ENCODE data around the gene ECE2. TPM values are rescaled to one million over a fixed set of nuclear protein-coding genes. Genes with fewer than 3 reads are reported as not detected.

ECE2 gene
- not detected for total RNA-seq (2021; fragmentation: NEBNext Ultra II Directional; extraction: Animal tissue kit (Norgen Biotek cat#: 25700))
- long read RNA-seq: 0 reads

DNA sequence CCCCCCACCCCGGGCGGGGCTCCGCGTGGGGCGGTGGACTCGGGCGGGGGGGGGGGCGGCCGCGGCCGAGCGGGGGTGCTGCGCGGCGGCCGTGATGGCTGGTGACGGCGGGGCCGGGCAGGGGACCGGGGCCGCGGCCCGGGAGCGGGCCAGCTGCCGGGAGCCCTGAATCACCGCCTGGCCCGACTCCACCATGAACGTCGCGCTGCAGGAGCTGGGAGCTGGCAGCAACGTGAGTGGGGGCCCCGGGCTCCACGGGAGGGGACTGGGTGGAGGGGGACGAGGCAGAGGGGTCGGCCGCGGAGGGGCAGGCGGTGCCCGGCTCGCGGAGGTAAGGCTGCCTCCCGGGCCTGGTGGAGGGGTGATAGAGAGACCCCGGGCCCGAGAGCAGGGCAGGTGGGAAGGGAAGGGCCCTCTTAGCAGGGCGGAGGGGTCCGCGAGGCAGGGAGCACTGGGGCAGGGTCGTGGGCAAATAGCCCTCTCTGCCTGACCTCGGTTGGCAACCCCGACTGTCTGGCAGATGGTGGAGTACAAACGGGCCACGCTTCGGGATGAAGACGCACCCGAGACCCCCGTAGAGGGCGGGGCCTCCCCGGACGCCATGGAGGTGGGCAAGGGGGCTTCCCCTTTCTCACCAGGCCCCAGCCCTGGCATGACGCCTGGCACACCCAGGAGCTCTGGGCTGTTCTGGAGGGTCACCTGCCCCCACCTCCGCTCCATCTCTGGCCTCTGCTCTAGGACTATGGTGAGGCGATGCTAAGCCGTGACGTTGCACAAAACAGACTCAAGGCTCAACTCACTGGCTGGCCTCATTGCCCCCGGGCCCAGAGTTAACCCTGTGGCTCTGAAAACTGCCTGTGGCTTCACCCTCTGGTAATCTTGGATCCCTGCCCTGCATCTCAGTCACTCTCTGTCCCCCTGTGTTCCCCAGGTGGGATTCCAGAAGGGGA is at the start of gene ECE2:
Gene ECE2, plus strand, starts transcription at position 62 of the 950 bp plus-strand sequence. Its CDS starts 132 bp downstream, at position 194.
- Mint-ChIP-seq H3K4me1 (ENCODE audit: low read depth) (no peaks in the 10 kb centered on the region), H3K27ac (no peak within 1 kb of the TSS), H3K9me3 (no peaks in the 10 kb centered on the region), H3K4me3 (no peak within 1 kb of the TSS), H3K36me3 (ENCODE audit: low read depth) (no peaks in the 10 kb centered on the region), H3K27me3 (ENCODE audit: insufficient read depth) (peaks cover 56% of the 10 kb centered on the region)
- TF ChIP-seq, protein P1, sequence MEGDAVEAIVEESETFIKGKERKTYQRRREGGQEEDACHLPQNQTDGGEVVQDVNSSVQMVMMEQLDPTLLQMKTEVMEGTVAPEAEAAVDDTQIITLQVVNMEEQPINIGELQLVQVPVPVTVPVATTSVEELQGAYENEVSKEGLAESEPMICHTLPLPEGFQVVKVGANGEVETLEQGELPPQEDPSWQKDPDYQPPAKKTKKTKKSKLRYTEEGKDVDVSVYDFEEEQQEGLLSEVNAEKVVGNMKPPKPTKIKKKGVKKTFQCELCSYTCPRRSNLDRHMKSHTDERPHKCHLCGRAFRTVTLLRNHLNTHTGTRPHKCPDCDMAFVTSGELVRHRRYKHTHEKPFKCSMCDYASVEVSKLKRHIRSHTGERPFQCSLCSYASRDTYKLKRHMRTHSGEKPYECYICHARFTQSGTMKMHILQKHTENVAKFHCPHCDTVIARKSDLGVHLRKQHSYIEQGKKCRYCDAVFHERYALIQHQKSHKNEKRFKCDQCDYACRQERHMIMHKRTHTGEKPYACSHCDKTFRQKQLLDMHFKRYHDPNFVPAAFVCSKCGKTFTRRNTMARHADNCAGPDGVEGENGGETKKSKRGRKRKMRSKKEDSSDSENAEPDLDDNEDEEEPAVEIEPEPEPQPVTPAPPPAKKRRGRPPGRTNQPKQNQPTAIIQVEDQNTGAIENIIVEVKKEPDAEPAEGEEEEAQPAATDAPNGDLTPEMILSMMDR (IDR thresholded peaks at IDR 0.05): no peak
- DNase-seq: no peak

DNA sequence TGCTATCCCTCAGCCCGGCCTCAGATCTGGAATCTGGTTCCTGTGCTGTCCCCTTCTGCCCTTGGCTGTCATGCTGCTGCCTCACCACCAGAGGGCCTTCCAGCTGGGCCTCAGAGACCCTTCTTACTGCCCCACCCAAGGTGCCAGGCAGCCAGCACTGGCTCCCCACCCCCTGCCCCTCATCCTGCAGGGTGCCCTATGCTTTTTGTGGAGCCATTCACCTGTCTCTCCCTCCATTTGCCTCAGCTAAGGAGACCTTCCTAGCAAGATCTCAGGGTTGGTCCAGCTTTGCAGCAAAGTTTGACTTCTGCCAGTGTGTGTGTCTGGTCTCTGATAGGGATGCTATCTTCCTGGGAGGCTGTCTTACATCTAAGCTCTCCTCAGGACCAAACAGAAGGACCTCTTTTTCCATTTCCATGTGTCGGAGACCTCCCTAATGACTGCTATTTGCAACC is 48.3 kb upstream of the ECE2 start:
- DNase-seq: no peak
- peaks cover 6% of the 10 kb centered on the region for H3K4me1 Mint-ChIP-seq (ENCODE audit: low read depth)
- no peaks in the 10 kb centered on the region for H3K9me3 Mint-ChIP-seq
- H3K27me3 Mint-ChIP-seq (ENCODE audit: insufficient read depth): peaks cover 43% of the 10 kb centered on the region
- TF ChIP-seq, protein P1 (IDR thresholded peaks at IDR 0.05): peak; percentile 92
- H3K27ac Mint-ChIP-seq: no peak overlapping the region
- peaks cover 5% of the 10 kb centered on the region; the same call in 1 of the 2 replicates for H3K36me3 Mint-ChIP-seq (ENCODE audit: low read depth)
- H3K4me3 Mint-ChIP-seq: no peak overlapping the region

DNA sequence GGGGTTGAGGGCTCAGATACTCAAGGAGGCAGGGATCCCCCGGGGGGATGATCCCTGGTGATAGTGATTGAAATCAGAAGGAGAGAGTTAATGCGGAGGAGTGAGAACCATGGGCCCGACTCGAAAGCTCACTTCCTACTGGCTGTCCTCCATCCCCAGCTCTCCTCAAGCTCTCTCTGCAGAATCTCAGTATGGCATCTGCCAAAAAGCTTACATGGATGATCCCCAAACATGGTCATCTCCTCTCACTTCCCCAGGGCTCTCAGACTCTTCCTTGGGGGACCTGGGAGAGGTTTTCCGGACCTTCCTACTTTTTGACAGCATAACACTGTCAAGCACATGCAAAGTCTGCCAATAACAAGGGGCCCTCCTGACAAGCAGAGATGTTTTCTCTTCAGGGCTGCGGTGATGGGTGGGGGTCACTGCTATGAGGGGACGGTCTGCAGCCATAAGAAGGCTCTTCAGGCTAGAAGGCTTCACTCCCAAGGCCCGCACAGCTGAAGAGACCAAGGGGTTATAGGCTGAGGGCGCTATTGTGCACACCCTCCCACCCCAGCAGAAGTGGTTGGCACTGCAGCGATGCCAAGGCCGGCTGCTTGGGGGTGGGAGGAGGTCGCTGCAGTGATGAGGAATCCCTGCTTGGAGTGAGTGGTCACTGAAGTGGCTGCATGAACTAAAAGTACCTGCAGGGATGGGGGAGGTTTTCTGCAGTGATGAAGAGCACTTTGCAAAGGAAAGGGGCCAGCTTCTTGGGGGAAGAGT is 47.3 kb upstream of the ECE2 start:
- Mint-ChIP-seq H3K4me3 (no peak overlapping the region; the same call in 1 of the 2 replicates), H3K9me3 (no peaks in the 10 kb centered on the region), H3K27me3 (ENCODE audit: insufficient read depth) (peaks cover 44% of the 10 kb centered on the region), H3K36me3 (ENCODE audit: low read depth) (peaks cover 5% of the 10 kb centered on the region; the same call in 1 of the 2 replicates), H3K27ac (no peak overlapping the region), H3K4me1 (ENCODE audit: low read depth) (peaks cover 6% of the 10 kb centered on the region)
- TF ChIP-seq, protein P1 (IDR thresholded peaks at IDR 0.05): no peak
- DNase-seq: no peak

DNA sequence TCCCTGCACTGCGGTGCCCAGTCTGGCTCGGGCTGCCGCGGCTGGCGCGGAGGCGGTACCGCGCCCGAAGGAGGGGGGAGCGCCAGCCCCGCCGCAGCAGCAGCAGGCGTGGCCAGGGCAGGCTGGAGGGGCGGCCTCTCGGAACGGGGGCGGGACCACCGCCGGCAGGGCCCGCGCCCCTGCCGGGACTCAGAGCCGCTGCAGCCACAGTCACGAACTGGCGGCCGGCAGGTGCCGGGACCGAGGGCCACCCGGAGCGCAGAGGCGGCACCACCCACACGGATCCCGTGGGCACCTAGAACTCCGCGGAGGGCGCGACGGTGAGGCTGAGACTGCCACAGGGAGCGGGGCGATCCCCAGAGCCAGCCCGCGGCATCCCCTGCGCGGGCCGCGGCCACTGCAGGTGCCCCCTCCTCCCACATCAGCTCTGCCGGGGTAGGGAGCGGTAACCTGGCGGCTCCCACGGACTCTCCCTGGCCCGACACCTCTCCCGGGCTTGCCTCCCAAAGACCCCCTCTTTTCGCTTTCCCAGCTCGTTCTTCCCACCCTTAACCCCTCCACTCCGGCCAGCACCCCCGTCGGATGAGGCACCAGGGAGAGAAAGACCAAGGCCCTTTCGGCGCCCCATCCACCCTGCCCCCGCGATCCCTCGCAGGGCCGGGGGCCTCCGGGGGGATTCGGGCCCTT is 46.3 kb upstream of the ECE2 start, which contains the start of gene VWA5B2:
Gene VWA5B2, plus strand, starts transcription at position 192 of the 687 bp plus-strand sequence. CDS start 944 bp downstream, outside the sequence.
- H3K36me3 Mint-ChIP-seq (ENCODE audit: low read depth): peaks cover 5% of the 10 kb centered on the region; the same call in 1 of the 2 replicates
- TF ChIP-seq, protein P1 (IDR thresholded peaks at IDR 0.05): no peak
- H3K9me3 Mint-ChIP-seq: no peaks in the 10 kb centered on the region
- peaks cover 14% of the 10 kb centered on the region for H3K4me1 Mint-ChIP-seq (ENCODE audit: low read depth)
- H3K4me3 Mint-ChIP-seq: no peak within 1 kb of the TSS; the same call in 1 of the 2 replicates
- DNase-seq: peak; percentile 25
- H3K27ac Mint-ChIP-seq: no peak within 1 kb of the TSS
- H3K27me3 Mint-ChIP-seq (ENCODE audit: insufficient read depth): peaks cover 48% of the 10 kb centered on the region

Data from HFFc6 (cell line).